HCT116 (cell line): ENCODE data around the gene CENPP. TPM values are rescaled to one million over a fixed set of nuclear protein-coding genes. Genes with fewer than 3 reads are reported as not detected.

Source experiments
- ATAC-seq: fragments of 200-7000 bp; cut with Tn5 transposase; 2 replicates; pipeline ENCODE4 v1.9.1; 2020; ENCODE audit warnings: mild to moderate bottlenecking, moderate library complexity
- BruUV-seq: library from RNA; stranded (reverse); fragments of 400-500 nt; replicated peaks from 2 replicates; lab custom pipeline; 2021; lab: Mats Ljungman, UMichigan
- CTCF ChIA-PET: fragments of 300-600 bp; sonication (Branson Sonifier 250); formaldehyde crosslinking; loops from one replicate; lab custom pipeline; 2021; ENCODE audit warnings: antibody characterized with exemption; lab: Charles Lee
- POLR2A ChIA-PET: fragments of 300-600, 350-600 bp; sonication (Branson Sonifier 250); formaldehyde crosslinking; loops from one replicate; lab custom pipeline; 2021; ENCODE audit warnings: antibody characterized with exemption; lab: Charles Lee
- RAD21 ChIA-PET, 2 experiments: fragments of 300-600 bp; sonication (Branson Sonifier 250); formaldehyde crosslinking; loops; one replicate each; lab custom pipeline; 2023; ENCODE audit warnings: low total read pairs in 2 of 2; ENCODE audit not compliant: uncharacterized antibody in 2 of 2, unreplicated experiment in 2 of 2, low non-redundant PET in 1 of 2; lab: Charles Lee
- DNase-seq: peaks from one replicate; pipeline ENCODE4 v3.0.0-alpha.2; 2010; ENCODE audit warnings: low read depth, low spot score
- H2AFZ ChIP-seq: fragments of 200-600 bp; shearing (Covaris generic), sonication (generic); 2 replicates; pipeline ENCODE4 v1.6.1; 2017; ENCODE audit warnings: low read depth, mixed run types, mixed read lengths, antibody characterized with exemption, low read length; ENCODE audit not compliant: poor library complexity, severe bottlenecking
- H3K27ac ChIP-seq: 2 replicates; pipeline ENCODE4 v1.5.1; 2012; ENCODE audit warnings: low read depth, low read length
- H3K27me3 ChIP-seq: fragments of 200-600 bp; sonication (generic); 2 replicates; pipeline ENCODE4 v1.6.1; 2016; ENCODE audit warnings: mixed run types, low read length, mixed read lengths; ENCODE audit not compliant: insufficient read depth
- H3K36me3 ChIP-seq, 2 experiments: fragments of 200-500 bp in 1 of 2; fragments of 200-600 bp in 1 of 2; sonication (Bioruptor generic) in 1 of 2; sonication (generic) in 1 of 2; 2 replicates each; pipeline versions ENCODE4 v1.5.1 to v1.6.1; 2014 to 2016; ENCODE audit warnings: low read length in 2 of 2, inconsistent platforms in 1 of 2, mixed read lengths in 1 of 2, mixed run types in 1 of 2; ENCODE audit not compliant: insufficient read depth in 2 of 2, control insufficient read depth in 1 of 2
- H3K4me1 ChIP-seq, 2 experiments: fragments of 200-600 bp in 1 of 2; sonication (generic) in 1 of 2; 2 replicates each; pipeline versions ENCODE4 v1.5.1 to v1.6.1; 2012 to 2017; ENCODE audit warnings: low read length in 2 of 2, inconsistent platforms in 1 of 2, mild to moderate bottlenecking in 1 of 2, mixed read lengths in 1 of 2, mixed run types in 1 of 2, moderate library complexity in 1 of 2; ENCODE audit not compliant: insufficient read depth in 2 of 2, control insufficient read depth in 1 of 2
- H3K4me2 ChIP-seq: fragments of 200-600 bp; sonication (generic); 2 replicates; pipeline ENCODE4 v1.6.1; 2017; ENCODE audit warnings: mixed run types, low read length, mixed read lengths
- H3K4me3 ChIP-seq, 2 experiments: fragments of 200-600 bp in 1 of 2; sonication (generic) in 1 of 2; replicated peaks in 1 of 2; 2 replicates each; pipeline ENCODE4 v1.5.1; 2011 to 2016; ENCODE audit warnings: low read length in 2 of 2, control low read depth in 1 of 2, low read depth in 1 of 2, mild to moderate bottlenecking in 1 of 2, mixed read lengths in 1 of 2, mixed run types in 1 of 2
- H3K79me2 ChIP-seq: fragments of 200-600 bp; sonication (generic); 2 replicates; pipeline ENCODE4 v1.6.1; 2017; ENCODE audit warnings: mild to moderate bottlenecking, mixed run types, low read length, moderate library complexity, mixed read lengths; ENCODE audit not compliant: insufficient read depth
- H3K9ac ChIP-seq: fragments of 200-600 bp; sonication (generic); 2 replicates; pipeline ENCODE4 v1.6.1; 2016; ENCODE audit warnings: low read length, mixed read lengths
- H3K9me2 ChIP-seq: fragments of 200-600 bp; sonication (generic), shearing (Covaris generic); 2 replicates; pipeline ENCODE4 v1.6.1; 2017; ENCODE audit warnings: mixed run types, mild to moderate bottlenecking, moderate library complexity; ENCODE audit not compliant: insufficient read depth
- H3K9me3 ChIP-seq, 2 experiments: fragments of 200-500 bp in 1 of 2; fragments of 200-600 bp in 1 of 2; sonication (Bioruptor generic) in 1 of 2; sonication (generic) in 1 of 2; 2 replicates each; pipeline ENCODE4 v1.6.1; 2014 to 2017; ENCODE audit warnings: low read length in 2 of 2, mixed read lengths in 2 of 2, inconsistent platforms in 1 of 2, low read depth in 1 of 2, mild to moderate bottlenecking in 1 of 2, mixed run types in 1 of 2, moderate library complexity in 1 of 2; ENCODE audit not compliant: control insufficient read depth in 1 of 2, insufficient read depth in 1 of 2
- H4K20me1 ChIP-seq: fragments of 200-600 bp; sonication (generic), shearing (Covaris generic); 2 replicates; pipeline ENCODE4 v1.6.1; 2017; ENCODE audit warnings: mixed run types, mild to moderate bottlenecking, moderate library complexity; ENCODE audit not compliant: insufficient read depth
- ATF3 ChIP-seq: IDR thresholded peaks from 2 replicates; pipeline ENCODE4 v1.6.1; 2012
- CBX3 ChIP-seq: IDR thresholded peaks from 2 replicates; pipeline ENCODE4 v1.6.1; 2012; ENCODE audit warnings: low read depth
- CEBPB ChIP-seq: IDR thresholded peaks from 2 replicates; pipeline ENCODE4 v1.6.1; 2012; ENCODE audit warnings: low read depth
- EGR1 ChIP-seq: IDR thresholded peaks from 2 replicates; pipeline ENCODE4 v1.6.1; 2012; ENCODE audit warnings: low read depth
- ELF1 ChIP-seq: IDR thresholded peaks from 2 replicates; pipeline ENCODE4 v1.6.1; 2012; ENCODE audit warnings: low read depth, borderline replicate concordance
- EZH2phosphoT487 ChIP-seq: fragments of 200-600 bp; IDR thresholded peaks from 2 replicates; pipeline ENCODE4 v1.6.1; 2018; ENCODE audit warnings: antibody characterized with exemption, borderline replicate concordance
- FOSL1 ChIP-seq: IDR thresholded peaks from 2 replicates; pipeline ENCODE4 v1.6.1; 2012; ENCODE audit warnings: low read depth
- JUND ChIP-seq: IDR thresholded peaks from 2 replicates; pipeline ENCODE4 v1.6.1; 2012
- POLR2A ChIP-seq: IDR thresholded peaks from 2 replicates; pipeline ENCODE4 v1.7.0; 2011; ENCODE audit warnings: borderline replicate concordance; ENCODE audit not compliant: insufficient read depth, insufficient read length; ENCODE audit errors: extremely low read depth
- POLR2AphosphoS5 ChIP-seq: IDR thresholded peaks from 2 replicates; pipeline ENCODE4 v1.6.1; 2011; ENCODE audit warnings: mild to moderate bottlenecking, low read depth, low read length, moderate library complexity
- REST ChIP-seq: IDR thresholded peaks from 2 replicates; pipeline ENCODE4 v1.6.1; 2012; ENCODE audit warnings: low read depth
- TCF7L2 ChIP-seq: IDR thresholded peaks from 2 replicates; pipeline ENCODE4 v1.7.0; 2011; ENCODE audit warnings: borderline replicate concordance, inconsistent platforms; ENCODE audit not compliant: insufficient read depth, insufficient read length; ENCODE audit errors: extremely low read depth
- YY1 ChIP-seq: IDR thresholded peaks from 2 replicates; pipeline ENCODE4 v1.6.1; 2011; ENCODE audit warnings: low read length, low read depth, moderate library complexity, mild to moderate bottlenecking; ENCODE audit not compliant: insufficient replicate concordance; ENCODE audit errors: extremely low read depth
- ZBTB33 ChIP-seq: IDR thresholded peaks from 2 replicates; pipeline ENCODE4 v1.6.1; 2011; ENCODE audit warnings: mild to moderate bottlenecking, low read length, moderate library complexity; ENCODE audit not compliant: insufficient replicate concordance; ENCODE audit errors: extremely low read depth
- ZFX ChIP-seq: fragments of 450-650 bp; IDR thresholded peaks from 2 replicates; pipeline ENCODE4 v1.6.1; 2017
- ZNF274 ChIP-seq: fragments of 200-500 bp; sonication (Bioruptor generic); IDR thresholded peaks from 2 replicates; pipeline ENCODE4 v1.6.1; 2014; ENCODE audit warnings: mild to moderate bottlenecking, low read depth, low read length, inconsistent platforms
- intact Hi-C: fragments of 100-400 bp; cut with micrococcal nuclease; formaldehyde crosslinking; loops from 2 replicates; pipeline ENCODE4 v1.10.0; 2022
- total RNA-seq: library from RNA; stranded (reverse); gene quantifications from one replicate; pipeline ENCODE4 v1.2.1, GENCODE V29; 2021; ENCODE audit not compliant: unreplicated experiment
- TF ChIP-seq, protein P1 (sequence below): IDR thresholded peaks from 2 replicates; pipeline ENCODE4 v1.6.1; 2012

Gene CENPP
- total RNA-seq, 1 experiment from 2014 or later = 7.0 TPM

- Histone ChIP-seq H3K9me2 (no peaks in the 10 kb centered on the region), H3K27ac (no peak overlapping the region), H3K4me3 (no peak overlapping the region), H3K36me3 (no peaks in the 10 kb centered on the region), H3K4me2 (no peak overlapping the region), H3K9me3 (no peaks in the 10 kb centered on the region), H3K79me2 (no peaks in the 10 kb centered on the region), H2AFZ (no peak overlapping the region), H3K9ac (no peak overlapping the region), H3K27me3 (no peaks in the 10 kb centered on the region), H4K20me1 (no peaks in the 10 kb centered on the region), H3K4me1 (no peaks in the 10 kb centered on the region)
- intact Hi-C loops = no loop called here
- POLR2A ChIA-PET = no interaction called here
- DNase-seq (no peak), ATAC-seq (no peak)
- CTCF ChIA-PET = no interaction called here
- no TSS peak for BruUV-seq
- TF ChIP-seq JUND (no peak), EZH2phosphoT487 (no peak), CEBPB (no peak), CBX3 (no peak), POLR2AphosphoS5 (no peak), REST (no peak), ELF1 (no peak), POLR2A (no peak), TCF7L2 (no peak), ZFX (no peak), ZBTB33 (no peak), ZNF274 (no peak), FOSL1 (no peak), YY1 (no peak), EGR1 (no peak), ATF3 (no peak)
- TF ChIP-seq, protein P1, sequence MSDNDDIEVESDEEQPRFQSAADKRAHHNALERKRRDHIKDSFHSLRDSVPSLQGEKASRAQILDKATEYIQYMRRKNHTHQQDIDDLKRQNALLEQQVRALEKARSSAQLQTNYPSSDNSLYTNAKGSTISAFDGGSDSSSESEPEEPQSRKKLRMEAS = no peak
- RAD21 ChIA-PET = no interaction called here
These were observed 218.2 kb downstream of the CENPP start for GRCh38 chr9:92543972-92544371.
